ENCODE data around the gene DNAH8.

The DNAH8 gene

DNA sequence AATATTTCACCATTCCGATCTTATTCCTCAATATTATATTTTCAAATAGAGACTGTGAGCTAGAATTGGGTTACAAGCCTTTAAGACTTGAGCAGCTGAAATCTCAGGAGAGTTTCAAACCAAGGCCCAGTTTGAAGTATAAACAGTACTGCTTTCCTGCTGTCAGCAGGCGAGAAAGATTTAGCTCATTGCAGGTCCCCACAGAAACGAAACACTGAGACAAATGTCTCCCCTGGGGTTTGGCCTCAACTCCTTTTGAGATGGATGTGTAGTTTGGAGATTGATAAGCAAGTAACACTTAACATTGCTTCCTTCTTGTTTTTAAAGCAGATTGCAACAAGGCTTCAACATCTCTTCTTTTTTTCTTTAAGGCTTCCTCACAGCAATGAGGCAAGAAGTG lies 311.1 kb downstream of the DNAH8 start:
- no peak for DNase-seq

DNA sequence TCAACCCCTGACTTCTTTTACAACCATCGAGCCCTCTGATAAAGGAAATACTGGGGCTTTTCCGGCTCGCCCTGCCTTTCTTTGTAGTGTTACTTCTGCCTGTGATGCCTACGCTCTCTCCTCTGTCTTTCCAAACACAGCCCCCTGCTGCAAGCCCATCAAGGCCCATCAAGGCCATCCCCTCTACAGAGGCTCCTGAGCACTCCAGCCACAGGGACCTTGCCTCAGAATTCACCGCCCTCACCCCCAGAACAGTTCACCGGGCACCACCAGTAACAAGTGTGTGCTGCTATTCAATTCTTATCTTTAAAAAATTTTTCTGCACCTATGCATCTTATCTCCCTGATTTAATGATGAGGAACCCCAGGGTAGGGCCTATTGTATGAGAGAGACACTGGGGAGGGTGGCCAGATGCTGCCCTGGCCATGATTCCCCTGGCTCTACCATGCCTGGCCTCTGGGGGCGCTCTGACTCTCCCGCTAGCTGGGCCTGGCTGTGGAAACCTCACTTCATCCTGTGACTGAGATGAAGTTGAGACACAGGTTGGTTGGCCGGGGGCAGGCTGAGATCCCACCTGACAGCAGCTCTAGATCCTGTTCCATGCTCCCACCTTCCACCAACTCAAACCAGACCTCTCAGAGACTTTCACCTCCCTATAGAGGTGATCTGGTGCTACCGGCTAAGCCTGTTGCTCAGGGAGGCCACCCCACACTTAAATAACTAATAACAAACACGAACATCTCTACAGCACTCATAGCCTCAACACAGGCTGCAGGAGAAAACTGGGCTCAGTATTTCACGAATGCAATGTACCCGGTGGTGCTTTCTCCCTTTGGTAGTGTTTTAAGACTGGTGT lies 314.3 kb downstream of the DNAH8 start:
- DNase-seq, result no peak

DNA sequence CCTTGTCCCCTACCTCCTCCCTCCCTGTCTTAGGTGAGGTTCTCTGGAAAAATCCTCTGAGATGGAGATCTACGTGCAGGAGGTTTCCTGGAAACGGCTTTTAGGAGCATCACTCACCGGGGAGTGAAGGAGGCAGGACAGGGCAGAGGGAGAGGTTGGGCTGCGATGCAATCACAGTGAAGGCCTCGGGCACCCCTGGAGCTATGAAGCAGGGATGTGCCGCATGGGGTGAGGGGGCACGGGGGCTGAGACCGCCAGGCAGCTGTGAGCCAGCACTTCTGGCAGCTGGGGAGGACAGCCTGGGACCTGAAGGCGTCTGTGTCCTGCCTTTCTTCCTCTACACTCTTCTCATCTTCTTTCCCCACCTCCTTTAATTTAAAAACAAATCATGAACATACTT lies 320.6 kb downstream of the DNAH8 start:
- DNase-seq, result no peak

DNA sequence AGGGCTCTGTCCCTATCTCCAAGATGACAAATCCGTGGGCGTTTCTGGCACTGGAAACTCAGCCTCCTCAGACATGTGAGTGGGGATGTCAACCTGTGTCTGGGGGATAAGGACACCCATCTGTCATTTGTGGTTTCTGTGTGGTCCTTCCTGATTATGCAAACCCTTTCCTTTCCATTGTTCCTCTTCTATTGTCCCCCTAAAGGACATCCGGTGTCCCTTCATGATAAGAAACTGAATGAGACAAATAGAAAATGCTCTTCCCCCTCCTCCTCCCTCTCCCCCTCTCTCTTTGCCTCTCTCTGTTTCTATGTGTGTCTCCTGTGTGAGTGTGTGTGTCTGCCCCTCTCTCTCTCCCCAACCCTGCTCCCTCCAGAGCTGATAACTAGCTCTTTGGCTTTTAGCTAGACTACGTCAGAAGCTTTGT lies 322.0 kb downstream of the DNAH8 start:
- no peak for DNase-seq

DNA sequence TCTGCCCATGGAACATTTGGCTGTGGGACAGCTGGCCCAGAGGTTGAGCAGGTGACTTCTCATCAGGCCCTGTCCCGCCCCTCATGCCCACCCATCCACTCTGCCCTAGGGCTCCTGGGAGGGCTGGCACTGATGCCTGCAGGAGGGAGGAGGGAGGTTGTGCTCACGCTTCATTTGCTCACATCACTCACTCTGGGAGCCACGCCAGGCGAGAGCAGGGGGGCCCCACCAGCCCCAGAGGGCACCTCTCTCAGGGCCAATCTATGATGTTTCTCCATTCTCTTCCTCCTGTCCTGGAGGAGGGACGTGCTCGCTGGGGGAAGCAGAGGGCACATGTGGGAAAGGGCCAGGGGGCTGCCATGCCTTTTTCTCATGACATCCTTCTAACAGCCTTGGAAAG lies 322.6 kb downstream of the DNAH8 start:
- no peak for DNase-seq

DNA sequence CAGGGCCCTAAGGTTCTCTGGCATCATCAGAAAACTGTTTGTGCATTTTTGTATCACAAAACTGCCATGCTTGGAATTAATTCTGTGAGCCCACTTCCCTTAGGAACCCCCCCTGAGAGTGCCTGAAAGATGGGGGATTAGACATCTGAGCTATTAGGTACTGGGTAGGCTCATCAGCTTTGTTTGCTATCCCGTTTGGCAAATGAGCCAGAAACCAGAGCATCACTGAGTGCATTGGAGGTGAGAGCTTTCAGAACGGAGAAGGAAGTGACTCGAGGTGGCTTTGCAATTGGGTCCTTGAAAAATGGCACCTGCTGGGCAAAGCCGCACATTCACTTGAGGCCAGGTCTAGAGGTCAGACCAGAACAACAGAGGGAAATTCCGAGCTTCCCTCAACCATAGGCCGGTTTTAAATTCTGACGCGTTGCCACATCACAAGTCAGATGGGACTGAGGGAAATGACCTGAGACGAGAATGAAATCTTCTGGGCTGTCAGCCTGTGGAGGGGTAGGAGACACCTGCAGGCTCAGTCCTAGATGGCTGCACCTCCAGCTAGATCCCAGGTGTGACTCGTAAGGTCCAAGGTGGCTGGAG lies 325.1 kb downstream of the DNAH8 start:
- DNase-seq, result no peak

DNA sequence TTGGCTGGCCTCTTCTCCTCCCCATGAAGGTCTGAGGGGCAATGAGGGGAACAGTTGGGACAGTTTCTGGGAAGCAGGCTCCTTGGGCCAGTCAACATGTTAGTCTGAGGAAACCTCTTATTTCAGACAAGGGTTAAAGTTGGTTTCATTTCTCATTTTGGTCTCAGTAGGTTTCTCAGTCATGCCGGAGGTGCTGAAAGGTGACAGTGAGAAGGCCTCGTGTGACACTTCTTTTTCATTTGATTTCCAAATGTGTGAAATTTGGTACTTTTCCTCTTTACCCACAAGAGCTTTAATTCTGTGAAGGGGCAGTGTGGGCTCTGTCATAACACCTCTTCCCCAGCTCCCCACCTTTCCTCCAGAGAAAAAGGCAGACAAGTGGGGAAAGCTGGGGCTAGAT lies 326.0 kb downstream of the DNAH8 start:
- DNase-seq, result no peak

DNA sequence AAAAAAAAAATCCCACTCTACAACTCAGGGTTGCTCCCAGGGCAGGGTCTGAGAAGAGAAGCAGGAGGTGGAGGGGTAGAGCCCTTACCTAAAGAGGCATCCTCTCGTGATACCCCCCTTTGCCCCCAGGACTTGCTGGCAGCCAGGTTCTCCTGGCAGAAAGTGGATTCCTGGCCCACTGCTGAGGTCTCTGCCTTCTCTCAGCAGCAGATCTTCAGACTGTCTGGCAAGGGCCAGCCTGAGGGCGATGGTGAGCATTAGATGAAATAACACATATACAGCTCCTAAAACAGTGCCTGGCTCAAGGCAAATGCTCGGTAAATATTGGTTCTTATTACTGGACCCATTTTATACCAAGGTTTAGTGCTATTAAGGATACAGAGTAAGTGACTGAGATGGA lies 328.7 kb downstream of the DNAH8 start:
- DNase-seq, result no peak

DNA sequence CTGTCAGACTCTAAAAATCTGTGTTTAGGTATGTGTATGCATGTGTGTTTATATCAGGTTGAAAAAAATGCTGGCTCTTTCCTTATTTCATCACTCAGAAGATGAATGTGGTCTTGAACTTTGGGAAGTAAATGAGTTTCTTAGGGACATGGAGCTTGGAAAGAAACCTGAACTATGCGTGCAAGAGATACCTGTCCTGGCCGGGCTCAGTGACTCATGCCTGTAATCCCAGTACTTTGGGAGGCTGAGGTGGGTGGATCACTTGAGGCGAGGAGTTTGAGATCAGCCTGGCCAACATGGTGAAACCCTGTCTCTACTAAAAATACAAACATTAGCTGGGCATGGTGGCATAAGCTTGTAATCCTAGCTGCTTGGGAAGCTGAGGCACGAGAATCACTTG lies 329.1 kb downstream of the DNAH8 start:
- DNase-seq, result no peak

DNA sequence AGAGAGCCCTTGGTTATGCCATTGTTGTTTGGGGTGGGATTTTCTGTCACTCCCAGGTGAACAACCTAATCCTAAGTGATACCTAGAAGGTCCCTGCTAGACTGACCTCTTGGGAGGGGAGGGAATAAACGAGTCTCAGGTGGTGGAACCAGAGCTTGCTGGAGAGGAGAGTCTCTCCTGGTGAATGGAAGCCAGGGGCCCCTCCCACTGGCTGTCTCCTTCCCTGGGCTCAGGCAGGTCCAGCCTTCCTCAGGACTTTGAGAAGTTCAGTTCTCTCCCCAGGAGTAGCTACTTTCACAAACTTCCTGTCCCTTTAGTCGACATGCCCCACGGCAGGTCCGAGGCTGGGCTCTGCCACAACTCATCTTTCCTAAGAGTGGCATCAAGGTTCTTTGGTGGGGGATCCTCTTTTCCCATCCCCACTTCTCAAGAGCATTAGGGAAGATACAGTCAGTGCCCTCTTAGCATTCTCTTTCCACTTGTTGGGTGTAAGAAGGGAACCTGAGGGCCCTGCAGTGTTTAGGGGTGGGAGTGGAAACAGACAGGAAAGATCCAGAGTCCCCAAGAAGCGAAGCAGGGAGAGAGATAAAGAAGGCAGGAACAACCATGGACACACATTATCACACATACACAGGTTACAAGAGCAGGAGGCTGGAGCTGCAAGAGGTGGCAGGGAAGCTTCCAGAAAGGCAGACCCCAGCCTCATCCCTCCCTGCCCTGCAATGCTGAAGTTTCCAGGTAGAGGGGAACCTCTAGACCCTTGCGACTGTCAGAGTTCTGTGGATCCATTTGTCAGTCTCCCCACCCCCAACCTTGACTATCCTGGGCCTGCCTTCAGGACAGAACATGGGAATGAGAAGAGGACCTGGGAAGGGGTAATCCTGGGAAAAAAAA lies 332.6 kb downstream of the DNAH8 start:
- no peak for DNase-seq

DNA sequence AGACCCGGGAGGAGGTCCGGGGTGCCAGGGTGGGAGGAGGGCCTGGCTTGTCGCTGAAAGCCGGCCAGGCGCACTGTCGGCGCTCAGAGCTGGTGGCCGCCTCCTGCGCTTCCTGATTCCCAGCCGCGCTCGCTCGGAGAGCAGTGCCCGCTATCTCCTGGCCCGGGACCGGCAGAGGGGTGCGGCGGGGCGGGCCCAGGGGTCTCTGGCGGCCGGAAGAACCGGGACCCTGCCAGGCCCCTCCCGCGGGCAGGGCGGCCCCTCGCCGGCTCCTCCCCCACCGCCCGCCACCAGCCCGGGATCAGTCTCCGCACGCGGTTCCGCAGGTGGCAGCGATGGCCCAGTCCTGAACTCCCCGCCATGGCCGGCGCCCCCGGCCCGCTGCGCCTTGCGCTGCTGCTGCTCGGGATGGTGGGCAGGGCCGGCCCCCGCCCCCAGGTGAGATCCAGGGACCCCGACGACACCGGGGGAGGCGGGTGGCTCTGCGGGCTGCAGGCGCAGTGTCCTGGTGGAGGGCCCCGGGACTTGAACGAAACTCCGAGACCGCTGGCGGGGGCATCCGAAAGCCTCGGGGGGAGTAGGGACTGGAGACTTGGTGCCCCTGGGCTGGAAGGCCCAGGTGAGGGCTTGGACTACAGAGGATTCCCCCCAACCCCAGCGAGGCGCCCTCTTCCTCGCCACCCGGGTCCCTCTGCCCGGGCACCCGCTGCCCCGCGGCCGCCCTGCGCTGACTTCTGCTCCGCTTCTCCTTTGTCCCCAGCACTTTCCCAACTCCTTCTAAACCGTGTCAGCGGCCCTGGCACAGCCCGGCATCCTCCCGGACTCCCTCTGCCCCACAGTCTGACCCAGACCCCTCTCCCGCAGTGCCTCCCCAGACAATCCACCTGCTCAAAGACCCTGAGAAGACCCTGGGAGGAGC lies 333.6 kb downstream of the DNAH8 start, which contains the start of gene GLP1R:
Gene GLP1R, plus strand, starts transcription at position 301 of the 919 bp plus-strand sequence. Its CDS starts 60 bp downstream, at position 361.
- peak; percentile 51 for DNase-seq

DNA sequence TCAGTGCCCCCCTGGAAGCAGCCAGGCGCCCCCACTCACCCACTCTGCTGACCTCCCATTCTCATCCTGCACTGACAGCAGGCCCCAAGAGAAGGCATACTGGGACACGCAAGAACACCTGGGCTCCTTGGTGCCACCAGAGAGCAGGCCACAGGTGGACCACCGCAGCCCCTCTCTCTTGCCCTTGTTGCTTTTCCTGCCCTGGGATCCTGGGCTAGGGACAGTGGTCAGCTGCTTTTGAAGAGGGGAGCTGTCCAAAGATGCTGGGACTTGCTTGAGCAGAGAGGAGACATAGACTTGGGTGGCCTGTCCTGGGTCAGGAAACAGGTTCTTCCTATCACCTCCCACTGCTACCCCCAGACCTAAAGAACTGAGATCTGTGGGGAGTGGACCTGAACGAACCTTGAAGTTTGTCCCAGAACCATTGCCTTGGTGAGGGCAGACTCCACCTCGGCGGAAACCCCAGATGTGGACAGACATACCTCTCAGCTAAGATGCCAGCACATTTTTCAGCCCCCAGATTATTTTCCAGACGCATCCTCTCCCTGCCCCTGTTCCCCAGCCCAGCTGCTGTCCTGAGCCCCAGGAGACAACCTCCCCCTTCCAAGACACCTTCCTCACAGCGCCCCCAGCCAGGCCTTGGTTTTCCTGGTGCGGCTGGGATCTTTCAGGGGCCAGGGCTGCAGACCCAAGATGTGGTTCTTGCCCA lies 334.6 kb downstream of the DNAH8 start:
- DNase-seq, result no peak

DNA sequence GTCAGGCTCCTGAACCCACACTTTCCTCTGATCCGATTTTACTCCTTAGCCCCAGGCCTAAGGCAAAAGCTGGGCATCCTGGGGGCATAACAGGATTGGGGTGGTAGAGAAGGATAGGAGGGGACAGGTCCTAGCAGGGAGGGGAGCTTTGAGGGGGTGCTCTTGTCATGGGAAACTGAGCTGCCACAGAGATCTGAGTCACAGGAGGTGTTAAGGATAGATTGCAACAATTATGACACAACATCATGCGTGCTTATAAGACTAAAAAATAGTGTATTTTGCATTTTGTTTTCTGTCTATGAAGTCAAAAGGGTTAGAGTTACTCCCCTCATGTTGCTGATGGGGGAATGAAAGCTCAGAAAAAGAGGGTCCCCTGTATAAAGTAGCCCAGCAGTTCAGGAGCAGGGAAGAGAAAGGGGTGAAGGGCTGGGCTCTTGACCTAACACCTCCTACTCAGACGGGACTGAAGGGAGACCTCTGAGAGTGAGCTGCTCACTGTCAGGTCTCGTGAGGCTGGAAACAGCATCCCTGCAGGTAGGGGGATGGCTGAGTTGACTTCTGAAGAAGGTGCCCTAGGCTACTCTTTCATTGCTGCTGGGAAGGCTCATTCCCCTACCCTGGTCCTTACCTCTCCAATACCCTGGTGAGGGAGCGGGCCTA lies 335.5 kb downstream of the DNAH8 start:
- no peak for DNase-seq

DNA sequence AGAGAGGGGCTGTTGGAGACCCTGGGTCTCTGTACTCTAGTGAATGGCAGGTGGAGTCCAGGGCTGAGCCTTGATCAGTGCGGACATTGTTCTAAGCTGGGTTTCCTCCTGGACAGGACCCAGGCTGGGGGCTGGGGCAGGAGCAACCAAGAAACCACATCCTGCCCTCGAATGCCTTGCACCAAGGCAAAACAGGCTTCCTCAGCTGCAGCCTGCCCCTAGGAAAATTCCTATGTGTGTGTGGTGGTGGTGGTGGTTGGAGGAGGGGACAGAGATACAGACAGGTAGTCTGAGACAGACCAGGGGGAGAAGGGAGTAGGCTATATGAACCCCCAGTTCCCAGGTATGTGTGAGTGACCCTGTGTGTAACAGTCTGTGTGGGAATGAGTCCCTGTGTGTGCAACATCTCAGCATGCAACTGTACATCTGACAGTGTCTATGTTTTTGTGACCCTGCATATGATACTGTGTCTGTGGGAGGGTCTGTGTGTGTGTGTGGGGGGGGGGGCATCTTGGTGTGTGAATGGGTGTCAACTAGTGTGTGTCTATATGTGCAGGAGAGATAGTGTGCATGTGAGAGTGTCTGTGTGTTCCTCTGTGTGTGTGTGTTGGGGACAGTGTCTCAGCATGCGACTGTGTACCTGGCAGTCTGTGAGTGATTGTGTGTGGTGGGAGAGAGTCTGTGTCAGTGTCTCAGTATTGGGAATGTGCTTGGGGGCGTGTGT lies 336.4 kb downstream of the DNAH8 start:
- DNase-seq, result no peak

DNA sequence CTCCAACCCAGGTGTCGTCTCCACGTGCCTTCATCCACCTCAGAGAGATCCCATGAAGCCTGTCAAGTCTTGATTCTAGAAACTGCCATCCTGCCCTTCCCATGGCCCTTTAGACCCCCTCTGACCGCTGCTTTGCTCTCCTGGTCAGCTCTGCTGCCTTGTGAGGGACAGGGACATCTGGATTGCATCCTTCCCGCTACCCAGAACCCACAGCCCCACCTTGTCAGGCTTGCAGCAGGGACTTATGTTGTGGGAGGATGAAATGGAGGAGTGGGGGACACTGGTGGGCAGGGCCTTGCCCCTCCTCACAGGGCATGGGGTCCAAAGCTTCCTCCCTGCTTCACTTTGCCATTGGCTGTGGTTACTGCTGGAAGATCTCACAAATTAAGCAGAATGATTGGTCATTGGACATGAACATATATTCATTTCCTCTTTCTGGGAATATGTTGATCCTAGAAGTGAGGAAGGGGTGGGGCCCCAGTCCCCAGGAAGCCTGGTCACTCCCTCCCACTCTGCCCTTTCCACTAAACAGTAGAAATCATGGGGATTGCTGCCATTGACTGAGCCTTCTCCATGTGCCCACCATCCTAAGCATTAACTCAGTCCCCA lies 338.0 kb downstream of the DNAH8 start:
- DNase-seq, result no peak

DNA sequence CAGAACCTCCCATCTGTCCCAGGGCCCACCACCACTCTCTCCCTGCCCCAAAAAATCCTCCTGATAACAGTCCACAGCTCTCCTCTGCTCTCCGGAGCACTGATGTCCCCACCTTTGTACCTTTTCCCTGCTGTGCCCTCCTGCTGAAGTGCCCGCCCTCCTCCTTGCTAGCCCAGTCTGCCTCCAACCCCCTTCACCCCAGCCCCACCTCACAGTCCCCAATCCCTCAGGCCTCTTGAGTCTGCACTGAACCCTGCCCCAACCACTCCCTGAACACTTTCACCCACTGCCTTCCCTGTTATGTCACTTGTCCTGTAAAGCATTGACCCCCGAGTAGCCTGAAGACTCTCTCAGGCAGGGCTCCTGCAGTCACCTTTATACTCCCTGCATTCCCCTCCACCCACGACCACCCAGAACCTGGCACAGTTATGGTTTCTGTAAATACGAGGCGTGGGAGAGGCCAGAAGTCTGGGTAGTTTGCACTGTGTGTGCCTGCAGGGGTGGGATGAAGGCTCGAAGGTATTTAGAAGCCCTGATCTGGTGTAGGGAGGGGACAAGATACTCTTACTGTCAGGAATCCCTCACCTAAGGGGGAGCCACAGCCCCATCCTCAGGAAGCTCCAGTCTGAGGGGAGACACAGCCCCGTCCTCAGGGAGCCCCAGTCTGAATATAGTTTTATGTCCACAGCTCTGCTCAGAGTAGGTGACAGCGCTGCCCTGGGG lies 338.9 kb downstream of the DNAH8 start:
- DNase-seq, result no peak

DNA sequence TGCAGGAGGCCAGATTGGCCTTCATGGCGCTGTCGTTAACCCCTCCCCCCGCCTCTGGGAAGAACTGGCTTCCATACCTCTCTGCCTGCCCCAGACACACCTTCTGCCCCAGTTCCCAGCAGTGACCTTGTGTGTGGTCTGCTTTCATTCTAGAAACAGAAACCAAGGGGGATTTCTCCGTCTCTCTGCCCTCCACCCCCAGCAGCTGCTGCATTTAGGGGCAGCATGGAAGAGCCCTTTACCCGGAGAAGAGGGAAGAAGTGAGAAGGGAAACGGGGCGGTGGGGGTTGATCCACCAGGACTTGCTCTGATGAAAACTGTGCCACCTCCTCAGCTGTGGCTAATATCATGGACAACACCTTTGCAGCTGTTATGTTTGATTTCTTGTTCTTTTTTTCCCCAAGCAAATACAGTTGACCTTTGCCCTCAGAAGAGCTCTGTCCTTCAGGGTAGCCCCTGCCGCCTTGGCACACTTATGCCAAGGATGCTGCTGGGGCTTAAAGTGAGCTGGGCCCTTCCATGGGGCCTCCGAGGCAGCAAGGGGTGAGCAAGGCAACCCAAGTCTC lies 339.5 kb downstream of the DNAH8 start:
- DNase-seq, result no peak

DNA sequence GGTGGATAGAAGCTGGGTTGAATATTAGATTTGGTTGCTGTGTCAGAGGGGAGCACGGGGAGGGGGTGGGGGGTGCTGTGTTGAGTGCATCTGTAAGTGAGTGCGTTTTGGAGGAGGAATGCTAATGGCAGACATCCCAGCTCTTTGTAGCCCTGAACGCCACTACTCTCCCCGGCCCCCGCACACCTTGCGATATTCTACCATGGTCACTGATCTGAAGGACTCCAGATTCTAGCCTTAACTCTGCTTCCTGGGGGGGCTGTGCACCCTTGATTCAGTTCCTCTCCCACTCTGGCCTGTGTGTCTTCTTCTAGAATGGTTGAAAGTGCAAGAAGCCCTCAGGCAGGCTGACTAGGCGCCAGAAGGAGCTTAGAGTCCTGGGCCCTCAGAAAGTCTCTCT lies 340.6 kb downstream of the DNAH8 start:
- DNase-seq, result no peak

DNA sequence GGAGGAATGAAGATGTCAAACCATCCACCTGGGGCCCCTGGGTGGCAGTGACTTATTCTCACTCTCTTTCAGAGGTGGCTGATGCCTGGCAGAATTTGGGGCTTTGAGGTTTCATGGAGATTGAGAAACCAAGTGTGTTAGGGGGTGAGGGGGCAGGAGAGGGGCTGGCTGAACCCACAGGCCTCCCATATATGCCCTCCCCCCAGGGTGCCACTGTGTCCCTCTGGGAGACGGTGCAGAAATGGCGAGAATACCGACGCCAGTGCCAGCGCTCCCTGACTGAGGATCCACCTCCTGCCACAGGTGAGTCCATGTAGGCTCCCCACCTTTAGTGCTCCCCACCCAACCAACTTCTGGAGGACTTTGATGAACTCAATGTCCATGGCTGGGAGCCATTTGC lies 341.1 kb downstream of the DNAH8 start:
- DNase-seq, result no peak

All from NCI-H510A (cell line).